Ureter (tissue), 1 donor: Measurements from ENCODE around the gene PMPCB. TPM values are rescaled to one million over a fixed set of nuclear protein-coding genes. Genes with fewer than 3 reads are reported as not detected.
"Not testable (repeated sequence)": the region's sequence is repeated elsewhere in the genome, so short reads cannot be mapped to it uniquely, and the experiment has no call there.

Source experiments
- DNase-seq: peaks from one replicate; pipeline ENCODE4 v3.0.0-alpha.2; 2020; ENCODE audit warnings: low spot score
- total RNA-seq: library from RNA; stranded (reverse); gene quantifications from one replicate; pipeline ENCODE4 v1.2.4, GENCODE V29; 2023
- donor health status: DM: yes; HTN: yes; CAD: no.

Gene PMPCB
- 54.9 TPM for total RNA-seq

- DNase-seq, result peak; percentile 96
These were observed at the start of gene PMPCB for GRCh38 chr7:103296901-103297836. Gene PMPCB (plus strand): TSS chr7:103297435. CDS start chr7:103297460, 25 bp downstream.

GRCh38 chr7:103253699-103254506, 43.3 kb upstream of the PMPCB start:
- DNase-seq, result not testable (repeated sequence)

- DNase-seq, result not testable (repeated sequence)
These were observed 33.2 kb upstream of the PMPCB start for GRCh38 chr7:103264054-103264453.

- DNase-seq, result not testable (repeated sequence)
These were observed 31.0 kb upstream of the PMPCB start for GRCh38 chr7:103266229-103266628.

- DNase-seq, result not testable (repeated sequence)
These were observed 23.9 kb upstream of the PMPCB start for GRCh38 chr7:103273374-103273773.

GRCh38 chr7:103274867-103275266, 22.4 kb upstream of the PMPCB start:
- not testable (repeated sequence) for DNase-seq

- DNase-seq, result not testable (repeated sequence)
These were observed 19.0 kb upstream of the PMPCB start for GRCh38 chr7:103278195-103278594.

- not testable (repeated sequence) for DNase-seq
These were observed 17.6 kb upstream of the PMPCB start for GRCh38 chr7:103279636-103279962.

- peak; percentile 74 for DNase-seq
These were observed 17.1 kb upstream of the PMPCB start for GRCh38 chr7:103279963-103280802.

GRCh38 chr7:103280803-103281155, 16.5 kb upstream of the PMPCB start:
- not testable (repeated sequence) for DNase-seq

GRCh38 chr7:103282802-103283427, 14.3 kb upstream of the PMPCB start:
- not testable (repeated sequence) for DNase-seq

- no peak for DNase-seq
These were observed 5.1 kb upstream of the PMPCB start for GRCh38 chr7:103292122-103292521.

GRCh38 chr7:103293526-103293925, 3.7 kb upstream of the PMPCB start:
- DNase-seq, result no peak

- DNase-seq, result no peak
These were observed 573 bp downstream of the PMPCB start for GRCh38 chr7:103297837-103298179.

GRCh38 chr7:103299660-103300059, 2.4 kb downstream of the PMPCB start:
- no peak for DNase-seq

GRCh38 chr7:103301441-103301840, 4.2 kb downstream of the PMPCB start:
- no peak for DNase-seq

GRCh38 chr7:103307503-103308231, 10.4 kb downstream of the PMPCB start:
- DNase-seq, result no peak

GRCh38 chr7:103314852-103315251, 17.6 kb downstream of the PMPCB start:
- DNase-seq, result no peak

GRCh38 chr7:103316380-103316941, 19.2 kb downstream of the PMPCB start:
- DNase-seq, result no peak

- no peak for DNase-seq
These were observed 19.8 kb downstream of the PMPCB start for GRCh38 chr7:103317009-103317408.
